LNCaP clone FGC (cell line): ENCODE data around the gene SAMD4A.

ENCODE experiments used
- DNase-seq: peaks from one replicate; pipeline ENCODE4 v3.0.0-alpha.2; 2011; ENCODE audit warnings: low read depth
- H3K4me3 ChIP-seq: 2 replicates; pipeline ENCODE4 v1.5.1; 2011; ENCODE audit warnings: mild to moderate bottlenecking, low read depth, low read length, control low read depth
- TF ChIP-seq, protein P1 (sequence below): IDR thresholded peaks from 2 replicates; pipeline ENCODE4 v1.5.1; 2012; ENCODE audit warnings: mild to moderate bottlenecking; ENCODE audit not compliant: control insufficient read depth, insufficient read depth; ENCODE audit errors: extremely low read depth

SAMD4A gene

GRCh38 chr14:54816450-54816849 lies 249.5 kb downstream of the SAMD4A start:
- DNase-seq, result no peak
- H3K4me3 ChIP-seq, result no peak overlapping the region
- TF ChIP-seq, protein P1, sequence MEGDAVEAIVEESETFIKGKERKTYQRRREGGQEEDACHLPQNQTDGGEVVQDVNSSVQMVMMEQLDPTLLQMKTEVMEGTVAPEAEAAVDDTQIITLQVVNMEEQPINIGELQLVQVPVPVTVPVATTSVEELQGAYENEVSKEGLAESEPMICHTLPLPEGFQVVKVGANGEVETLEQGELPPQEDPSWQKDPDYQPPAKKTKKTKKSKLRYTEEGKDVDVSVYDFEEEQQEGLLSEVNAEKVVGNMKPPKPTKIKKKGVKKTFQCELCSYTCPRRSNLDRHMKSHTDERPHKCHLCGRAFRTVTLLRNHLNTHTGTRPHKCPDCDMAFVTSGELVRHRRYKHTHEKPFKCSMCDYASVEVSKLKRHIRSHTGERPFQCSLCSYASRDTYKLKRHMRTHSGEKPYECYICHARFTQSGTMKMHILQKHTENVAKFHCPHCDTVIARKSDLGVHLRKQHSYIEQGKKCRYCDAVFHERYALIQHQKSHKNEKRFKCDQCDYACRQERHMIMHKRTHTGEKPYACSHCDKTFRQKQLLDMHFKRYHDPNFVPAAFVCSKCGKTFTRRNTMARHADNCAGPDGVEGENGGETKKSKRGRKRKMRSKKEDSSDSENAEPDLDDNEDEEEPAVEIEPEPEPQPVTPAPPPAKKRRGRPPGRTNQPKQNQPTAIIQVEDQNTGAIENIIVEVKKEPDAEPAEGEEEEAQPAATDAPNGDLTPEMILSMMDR, result no peak

GRCh38 chr14:54817506-54817905 lies 250.6 kb downstream of the SAMD4A start:
- no peak overlapping the region for H3K4me3 ChIP-seq
- no peak for DNase-seq
- TF ChIP-seq, protein P1, result no peak

DNA sequence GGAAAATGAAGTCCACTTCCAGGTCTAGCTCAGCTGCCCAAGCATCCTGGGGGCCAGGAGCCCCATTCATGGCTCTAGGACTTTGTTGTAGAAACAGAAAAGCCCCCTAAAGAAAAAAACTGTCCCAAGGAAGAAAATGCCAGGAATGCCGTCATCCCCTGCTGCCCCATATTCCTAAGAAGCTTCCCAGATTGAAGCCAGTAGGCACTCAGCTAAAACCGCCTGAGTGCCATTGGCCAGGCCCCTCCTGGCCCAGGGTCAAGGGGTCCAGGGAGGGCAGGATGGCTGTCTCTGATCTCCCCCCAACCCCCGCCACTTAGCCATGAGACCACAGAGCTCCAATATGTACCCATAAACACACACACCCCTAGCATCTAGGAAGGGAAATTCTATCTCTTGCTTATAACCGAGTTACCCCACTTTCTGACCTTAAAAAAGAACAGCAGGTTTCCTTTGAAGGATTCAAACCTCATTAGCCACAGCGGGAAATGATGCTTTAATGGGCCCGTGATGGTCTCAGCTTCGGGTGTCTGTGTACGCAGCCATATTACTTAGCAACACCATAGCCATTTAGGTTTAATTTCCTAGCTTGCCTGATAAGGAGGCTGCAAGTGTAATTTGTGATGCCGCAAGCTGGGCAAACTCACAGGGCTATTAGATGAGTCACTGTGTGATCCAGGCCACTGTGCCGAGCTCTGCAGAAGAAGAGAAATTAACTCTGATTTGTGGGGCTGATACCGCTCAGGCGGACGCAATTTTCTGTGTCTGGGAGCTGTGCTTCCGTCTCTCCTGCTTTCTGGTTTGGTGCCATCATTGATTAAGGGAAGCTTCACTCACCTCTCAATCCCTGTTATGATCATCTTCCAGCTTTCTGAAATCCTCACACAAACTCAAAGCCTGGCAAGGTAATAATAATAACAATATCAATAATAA lies 251.5 kb downstream of the SAMD4A start:
- TF ChIP-seq, protein P1, result no peak
- DNase-seq, result no peak
- no peak overlapping the region for H3K4me3 ChIP-seq

GRCh38 chr14:54822685-54823084 lies 255.8 kb downstream of the SAMD4A start:
- no peak overlapping the region for H3K4me3 ChIP-seq
- DNase-seq, result no peak
- TF ChIP-seq, protein P1, result no peak

GRCh38 chr14:54823757-54824549 lies 257.0 kb downstream of the SAMD4A start:
- TF ChIP-seq, protein P1, result no peak
- no peak for DNase-seq
- H3K4me3 ChIP-seq, result no peak overlapping the region

GRCh38 chr14:54828037-54828436 lies 261.1 kb downstream of the SAMD4A start:
- TF ChIP-seq, protein P1, result no peak
- DNase-seq, result no peak
- H3K4me3 ChIP-seq, result no peak overlapping the region
